Measurements from ENCODE around the gene SPATA31E1.

GRCh38 chr9:87867391-87867790, 15.3 kb upstream of the SPATA31E1 start:
- no peak for TF ChIP-seq CTCF (IDR thresholded peaks at IDR 0.05)
- TF ChIP-seq POLR2AphosphoS5 (IDR thresholded peaks at IDR 0.05) = no peak
- TF ChIP-seq POLR2A (IDR thresholded peaks at IDR 0.05; ENCODE audit: low read depth) = no peak

All from esophagus muscularis mucosa (tissue), 3 donors.